GM21515 (cell line): ENCODE data around the gene DDX18.
"Not testable (repeated sequence)": the region's sequence is repeated elsewhere in the genome, so short reads cannot be mapped to it uniquely, and the experiment has no call there.

Source experiments
- ATAC-seq: cut with Tn5 transposase; IDR thresholded peaks from one replicate; pipeline ENCODE4 v1.9.1; 2021; ENCODE audit not compliant: unreplicated experiment

The DDX18 gene

GRCh38 chr2:117814417-117815264 lies at the start of gene DDX18:
DDX18 (plus strand) TSS chr2:117814691; CDS start chr2:117814778, 87 bp downstream.
- ATAC-seq = peak; percentile 97

- no peak for ATAC-seq
Measured at GRCh38 chr2:117770730-117771129, 43.8 kb upstream of the DDX18 start.

- no peak for ATAC-seq
Measured at GRCh38 chr2:117771969-117772630, 42.4 kb upstream of the DDX18 start.

GRCh38 chr2:117774716-117775115 lies 39.8 kb upstream of the DDX18 start:
- ATAC-seq = no peak

GRCh38 chr2:117775703-117776219 lies 38.7 kb upstream of the DDX18 start:
- ATAC-seq = no peak

DNA sequence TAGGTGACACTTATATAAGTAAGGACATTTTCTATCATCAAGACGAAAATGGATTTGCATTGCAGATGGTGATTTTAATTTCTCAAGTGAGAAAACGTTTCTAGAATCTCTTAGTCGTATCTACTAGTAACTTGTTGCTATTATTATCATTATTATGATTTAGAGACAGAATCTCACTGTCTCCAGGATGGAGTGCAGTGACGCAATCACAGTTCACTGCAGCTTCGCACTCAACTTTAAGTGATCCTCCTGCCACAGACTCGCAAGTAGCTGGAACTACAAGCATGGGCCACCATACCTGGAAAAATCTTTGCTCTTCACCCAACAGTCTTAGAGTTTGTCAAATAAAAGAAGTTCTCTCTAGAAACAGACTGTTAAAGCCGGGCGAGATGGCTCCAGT lies 37.6 kb upstream of the DDX18 start:
- ATAC-seq = no peak

- ATAC-seq = no peak
Measured at GRCh38 chr2:117785740-117786139, 28.8 kb upstream of the DDX18 start.

DNA sequence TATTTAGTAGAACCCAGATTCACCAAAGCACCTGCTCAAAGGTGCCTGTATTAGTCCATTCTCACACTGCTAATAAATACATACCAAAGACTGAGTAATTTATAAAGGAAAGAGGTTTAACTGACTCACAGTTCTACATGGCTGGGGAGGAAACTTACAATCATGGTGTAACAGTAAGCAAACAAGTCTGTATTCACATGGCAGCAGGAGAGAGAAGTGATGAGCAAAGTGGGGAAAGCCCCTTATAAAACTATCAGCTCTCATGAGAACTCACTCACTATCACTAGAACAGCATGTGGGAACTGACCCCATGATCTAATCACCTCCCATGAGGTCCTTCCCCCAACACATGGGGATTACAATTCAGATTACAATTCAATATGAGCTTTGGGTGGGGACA lies 28.0 kb upstream of the DDX18 start:
- no peak for ATAC-seq

GRCh38 chr2:117789505-117789904 lies 25.0 kb upstream of the DDX18 start:
- no peak for ATAC-seq

- ATAC-seq = no peak
Measured at GRCh38 chr2:117794668-117795067, 19.8 kb upstream of the DDX18 start.

- no peak for ATAC-seq
Measured at GRCh38 chr2:117801826-117802225, 12.7 kb upstream of the DDX18 start.

DNA sequence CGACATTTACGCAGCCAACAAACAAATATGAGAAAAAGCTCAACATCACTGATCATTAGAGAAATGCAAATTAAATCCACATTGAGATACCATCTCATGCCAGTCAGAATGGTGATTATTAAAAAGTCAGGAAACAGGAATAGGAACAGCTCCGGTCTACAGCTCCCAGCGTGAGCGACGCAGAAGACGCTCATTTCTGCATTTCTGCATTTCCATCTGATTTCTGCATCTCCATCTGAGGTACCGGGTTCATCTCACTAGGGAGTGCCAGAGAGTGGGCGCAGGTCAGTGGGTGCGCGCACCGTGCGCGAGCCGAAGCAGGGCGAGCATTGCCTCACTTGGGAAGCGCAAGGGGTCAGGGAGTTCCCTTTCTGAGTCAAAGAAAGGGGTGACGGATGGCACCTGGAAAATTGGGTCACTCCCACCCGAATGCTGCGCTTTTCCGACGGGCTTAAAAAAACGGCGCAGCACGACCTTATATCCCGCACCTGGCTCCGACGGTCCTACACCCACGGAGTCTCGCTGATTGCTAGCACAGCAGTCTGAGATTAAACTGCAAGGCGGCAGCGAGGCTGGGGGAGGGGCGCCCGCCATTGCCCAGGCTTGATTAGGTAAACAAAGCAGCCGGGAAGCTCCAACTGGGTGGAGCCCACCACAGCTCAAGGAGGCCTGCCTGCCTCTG lies 10.7 kb upstream of the DDX18 start:
- ATAC-seq = not testable (repeated sequence)

DNA sequence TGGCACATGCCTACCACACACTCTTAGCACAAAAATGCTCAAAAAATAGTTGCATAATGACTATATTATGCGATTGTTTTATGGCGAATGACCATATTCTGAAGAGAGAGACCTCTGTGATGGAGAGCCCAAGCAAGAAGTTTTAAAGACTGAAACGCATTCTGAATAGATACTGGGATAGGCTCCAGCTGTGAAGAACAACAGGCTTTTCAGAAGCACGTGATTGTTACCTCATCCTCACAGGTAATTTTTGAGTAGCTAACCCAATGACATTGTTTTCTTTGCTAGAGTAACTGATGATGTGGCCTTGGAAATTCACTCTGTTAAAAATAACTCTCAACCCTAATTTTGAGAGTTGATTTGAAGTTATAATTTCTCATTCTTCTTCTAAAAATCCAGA lies 2.0 kb upstream of the DDX18 start:
- ATAC-seq = no peak

DNA sequence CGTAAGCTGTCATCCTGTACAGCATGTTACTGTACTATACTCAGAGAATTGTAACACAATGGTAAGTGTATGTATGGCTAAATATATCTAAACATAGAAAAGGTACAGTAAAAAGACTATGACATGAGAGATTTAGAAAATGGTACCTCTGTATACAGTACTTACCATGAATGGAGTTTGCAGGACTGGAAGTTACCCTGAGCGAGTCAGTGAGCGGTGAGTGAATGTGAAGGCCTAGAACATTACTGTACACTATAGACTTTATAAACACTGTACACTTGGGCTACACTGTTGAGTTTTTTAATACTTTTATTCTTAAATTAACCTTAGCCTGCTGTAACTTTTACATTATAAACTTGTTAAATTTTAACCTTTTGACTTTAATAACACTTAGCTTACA lies 1.5 kb downstream of the DDX18 start:
- ATAC-seq = no peak

GRCh38 chr2:117818921-117819320 lies 4.4 kb downstream of the DDX18 start:
- no peak for ATAC-seq

DNA sequence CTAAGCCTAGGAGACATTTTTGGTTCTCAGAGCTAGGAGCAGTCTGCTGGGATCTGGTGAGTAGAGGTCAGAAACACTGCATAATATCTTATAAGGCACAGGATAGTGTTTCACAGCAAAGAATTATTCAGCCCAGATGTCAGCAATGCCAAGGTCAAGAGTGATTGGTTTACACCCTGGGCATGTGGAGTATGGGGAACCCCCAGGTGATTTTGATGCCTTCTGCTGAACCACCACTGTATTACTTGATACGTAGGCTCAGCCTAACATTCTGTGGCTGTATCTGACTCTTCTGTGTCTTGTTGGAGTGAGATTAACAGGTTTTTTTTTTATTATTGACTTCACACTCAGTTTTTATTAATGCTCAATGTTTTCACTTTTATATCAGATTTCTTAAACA lies 6.0 kb downstream of the DDX18 start:
- no peak for ATAC-seq

GRCh38 chr2:117825437-117825836 lies 10.9 kb downstream of the DDX18 start:
- no peak for ATAC-seq

DNA sequence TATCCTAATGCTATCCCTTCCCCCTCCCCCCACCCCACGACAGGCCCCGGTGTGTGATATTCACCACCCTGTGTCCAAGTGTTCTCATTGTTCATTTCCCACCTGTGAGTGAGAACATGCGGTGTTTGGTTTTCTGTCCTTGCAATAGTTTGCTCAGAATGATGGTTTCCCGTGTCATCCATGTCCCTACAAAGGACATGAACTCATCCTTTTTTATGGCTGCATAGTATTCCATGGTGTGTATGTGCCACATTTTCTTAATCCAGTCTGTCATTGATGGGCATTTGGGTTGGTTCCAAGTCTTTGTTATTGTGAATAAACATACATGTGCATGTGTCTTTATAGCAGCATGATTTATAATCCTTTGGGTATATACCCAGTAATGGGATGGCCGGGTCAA lies 13.0 kb downstream of the DDX18 start:
- ATAC-seq = not testable (repeated sequence)

DNA sequence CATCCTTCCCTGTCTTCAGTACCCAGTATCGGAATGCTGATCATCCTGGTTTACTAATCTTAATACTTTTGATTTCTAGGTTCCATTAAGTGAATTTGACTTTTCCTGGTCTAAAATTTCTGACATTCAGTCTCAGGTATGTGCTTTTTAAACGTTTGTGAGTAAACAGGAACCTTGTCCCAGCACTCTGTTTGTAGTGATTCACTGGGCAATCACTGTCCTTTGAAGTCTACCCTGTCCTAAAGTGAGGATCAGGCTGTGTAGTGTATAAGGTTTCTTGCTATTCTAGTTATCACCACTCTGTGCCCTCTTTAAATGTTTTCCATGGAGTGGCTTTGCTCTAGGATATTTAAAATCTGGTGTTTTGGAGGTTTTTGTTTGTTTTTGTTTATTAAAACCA lies 14.4 kb downstream of the DDX18 start:
- ATAC-seq = no peak

DNA sequence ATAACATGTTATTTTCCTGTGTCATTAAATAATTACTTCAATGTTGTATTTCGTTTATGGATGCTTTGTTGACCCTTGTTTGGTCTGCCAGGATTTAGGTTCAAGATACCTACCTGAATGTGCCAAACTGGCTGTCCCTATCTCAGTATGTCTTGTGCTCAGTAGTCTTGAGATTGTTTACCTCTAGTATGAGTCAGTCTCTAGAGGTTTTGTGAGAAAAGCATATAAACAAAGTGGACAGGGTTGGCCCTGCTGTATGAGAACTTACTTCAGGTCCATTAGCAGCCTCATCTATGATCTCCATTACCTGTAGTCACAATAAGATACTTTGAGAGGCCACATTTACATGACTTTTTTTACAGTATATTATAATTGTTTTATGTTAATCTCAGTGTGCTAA lies 17.8 kb downstream of the DDX18 start:
- no peak for ATAC-seq

- ATAC-seq = no peak
Measured at GRCh38 chr2:117832905-117833613, 18.6 kb downstream of the DDX18 start.
